WTC11 (cell line): ENCODE data around the gene MYO18A.

Source experiments
- JUN ChIP-seq: sonication (generic); formaldehyde crosslinking; IDR thresholded peaks from 2 replicates; pipeline ENCODE4 v1.8.0; 2023; ENCODE audit warnings: mild to moderate bottlenecking, missing genetic modification reagents
- TF ChIP-seq, protein P1 (sequence below): fragments of 200-600 bp; IDR thresholded peaks from 2 replicates; pipeline ENCODE4 v1.8.0; 2022; ENCODE audit warnings: antibody characterized with exemption

GRCh38 chr17:29078183-29079045 lies 101.8 kb downstream of the MYO18A start:
- TF ChIP-seq, protein P1, sequence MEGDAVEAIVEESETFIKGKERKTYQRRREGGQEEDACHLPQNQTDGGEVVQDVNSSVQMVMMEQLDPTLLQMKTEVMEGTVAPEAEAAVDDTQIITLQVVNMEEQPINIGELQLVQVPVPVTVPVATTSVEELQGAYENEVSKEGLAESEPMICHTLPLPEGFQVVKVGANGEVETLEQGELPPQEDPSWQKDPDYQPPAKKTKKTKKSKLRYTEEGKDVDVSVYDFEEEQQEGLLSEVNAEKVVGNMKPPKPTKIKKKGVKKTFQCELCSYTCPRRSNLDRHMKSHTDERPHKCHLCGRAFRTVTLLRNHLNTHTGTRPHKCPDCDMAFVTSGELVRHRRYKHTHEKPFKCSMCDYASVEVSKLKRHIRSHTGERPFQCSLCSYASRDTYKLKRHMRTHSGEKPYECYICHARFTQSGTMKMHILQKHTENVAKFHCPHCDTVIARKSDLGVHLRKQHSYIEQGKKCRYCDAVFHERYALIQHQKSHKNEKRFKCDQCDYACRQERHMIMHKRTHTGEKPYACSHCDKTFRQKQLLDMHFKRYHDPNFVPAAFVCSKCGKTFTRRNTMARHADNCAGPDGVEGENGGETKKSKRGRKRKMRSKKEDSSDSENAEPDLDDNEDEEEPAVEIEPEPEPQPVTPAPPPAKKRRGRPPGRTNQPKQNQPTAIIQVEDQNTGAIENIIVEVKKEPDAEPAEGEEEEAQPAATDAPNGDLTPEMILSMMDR: no peak
- TF ChIP-seq JUN: no peak
